Dermis microvascular lymphatic vessel endothelial cell (primary cell): ENCODE measurements around the gene KLRF2. TPM values are rescaled to one million over a fixed set of nuclear protein-coding genes. Genes with fewer than 3 reads are reported as not detected.

Experiments
- DNase-seq, 2 donors: peaks; one replicate each; pipeline versions ENCODE4 v3.0.0 to v3.0.0-alpha.2; 2010; ENCODE audit warnings: low read depth in 2 of 2
- total RNA-seq: library from RNA; depleted of rRNA; stranded (reverse); fragments of >200 nt; gene quantifications from 2 replicates; pipeline ENCODE4 v1.2.1, GENCODE V29; 2014

KLRF2 gene
- total RNA-seq, 1 donor from 2014 or later = not detected

DNA sequence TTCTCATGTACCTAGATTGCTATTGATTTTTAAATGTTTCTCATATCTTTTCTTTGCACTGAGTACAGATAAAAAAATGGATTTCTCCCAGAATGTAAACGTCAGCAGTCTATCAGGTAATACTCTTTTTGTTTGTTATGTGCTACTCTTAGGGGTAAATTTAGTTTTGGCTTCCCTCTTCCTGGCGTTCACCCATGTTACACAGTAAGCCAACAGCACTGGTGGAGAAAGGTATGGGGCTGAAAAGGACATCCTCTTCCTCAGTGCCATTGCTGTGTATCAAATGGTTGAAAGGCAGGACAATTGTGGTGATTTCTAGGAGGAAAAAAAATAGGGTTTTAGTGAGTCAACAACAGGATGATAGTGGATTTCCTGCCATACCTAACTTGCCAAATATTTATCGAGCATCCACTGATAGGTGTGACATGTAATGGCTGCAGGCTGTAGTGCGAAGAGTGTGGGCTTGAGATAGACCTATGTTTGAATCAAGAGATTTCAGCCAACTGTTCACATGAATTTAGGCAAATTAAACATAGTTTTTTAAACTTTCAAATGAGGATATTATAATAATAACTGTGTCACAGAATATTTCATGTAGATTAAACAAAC is 7.5 kb downstream of the KLRF2 start:
- peak in 1 of 2 donors; percentile 22 for DNase-seq

DNA sequence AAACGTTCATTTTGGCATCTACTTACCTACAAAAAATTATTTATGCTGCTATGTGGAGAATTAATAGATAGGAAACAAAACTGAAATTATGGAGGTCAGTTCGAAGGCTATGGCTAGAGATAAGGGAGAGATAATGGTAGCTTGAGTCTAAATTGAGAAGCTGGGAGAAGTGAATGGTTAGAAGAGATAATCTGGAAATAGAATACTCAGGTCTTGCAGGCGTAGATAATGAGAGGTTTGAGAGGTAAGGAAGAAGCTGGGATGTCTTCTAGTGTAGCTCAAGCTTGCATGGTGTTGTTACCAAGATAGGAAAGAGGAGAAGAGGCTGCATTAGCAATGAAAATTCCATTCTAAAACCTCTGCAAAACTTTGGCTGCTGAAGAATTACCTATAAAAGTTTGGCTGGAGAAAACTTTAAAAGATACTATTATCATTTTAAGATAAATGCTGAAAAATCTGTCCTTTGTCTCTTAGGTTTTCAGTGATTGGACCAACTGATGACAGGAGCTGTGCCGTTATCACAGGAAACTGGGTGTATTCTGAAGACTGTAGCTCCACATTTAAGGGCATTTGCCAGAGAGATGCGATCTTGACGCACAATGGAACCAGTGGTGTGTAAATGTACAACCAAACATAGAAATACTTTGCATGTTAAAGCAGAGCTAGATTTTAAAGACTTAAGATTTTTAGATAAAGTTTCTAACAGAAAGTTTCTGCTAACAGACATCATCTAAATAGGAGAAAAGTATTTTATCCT is 14.1 kb downstream of the KLRF2 start:
- DNase-seq = no peak

DNA sequence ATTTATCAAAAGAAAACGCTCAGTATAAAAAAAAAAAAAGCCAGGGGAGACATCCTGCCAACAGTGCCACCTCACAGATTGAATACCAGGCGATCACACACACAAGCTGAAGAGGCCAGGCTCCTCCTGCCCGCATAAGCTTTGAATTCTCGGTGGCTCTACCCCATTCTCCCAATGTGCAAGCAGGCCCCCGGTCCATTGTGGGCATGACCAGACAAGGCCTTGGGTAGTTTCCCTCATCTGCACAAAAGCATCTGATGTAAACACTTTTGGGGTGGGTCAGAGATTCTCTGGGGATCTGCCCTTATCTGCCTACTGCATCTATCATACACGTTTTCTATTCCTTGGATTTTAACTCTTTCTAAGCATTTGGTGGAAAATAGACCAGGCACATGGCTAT is 16.2 kb downstream of the KLRF2 start:
- no peak for DNase-seq

DNA sequence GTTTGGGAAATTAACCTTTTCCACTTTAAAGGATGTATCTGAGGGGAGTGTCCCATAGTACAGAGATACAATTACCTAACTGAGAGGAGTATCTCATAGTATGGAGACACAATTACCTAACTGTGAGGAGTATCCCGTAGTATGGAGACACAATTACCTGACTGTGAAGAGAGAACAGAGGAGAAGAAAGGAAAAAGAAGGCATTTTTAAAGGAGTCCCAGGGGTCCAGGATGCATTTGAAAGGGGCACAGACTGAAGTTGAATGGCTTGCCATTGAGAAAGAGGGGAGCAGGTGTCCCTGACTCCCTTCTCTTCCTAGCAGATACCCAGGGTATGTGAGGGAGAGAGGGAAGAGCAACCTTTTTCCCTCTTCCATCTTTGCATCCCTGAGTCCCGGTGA is 17.9 kb downstream of the KLRF2 start:
- DNase-seq = no peak

DNA sequence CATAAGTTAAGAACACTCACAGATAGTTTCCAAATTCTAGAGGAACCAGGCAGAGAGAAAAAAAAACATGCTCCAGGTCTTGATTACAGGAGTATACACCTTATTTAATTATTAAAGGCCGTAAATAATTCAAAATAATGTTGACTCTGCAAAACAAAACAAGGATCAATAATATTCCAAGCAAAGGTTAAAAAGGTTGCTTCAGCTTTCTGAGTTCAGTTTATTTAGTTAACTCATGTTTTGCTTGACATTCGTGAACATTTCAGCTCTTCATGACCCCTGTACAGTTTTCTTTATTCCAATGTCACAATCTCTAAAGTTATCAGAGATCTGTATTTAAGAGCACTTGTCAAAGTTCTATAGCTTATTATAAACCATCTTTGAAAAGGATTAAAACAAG is 19.6 kb downstream of the KLRF2 start:
- DNase-seq = no peak

DNA sequence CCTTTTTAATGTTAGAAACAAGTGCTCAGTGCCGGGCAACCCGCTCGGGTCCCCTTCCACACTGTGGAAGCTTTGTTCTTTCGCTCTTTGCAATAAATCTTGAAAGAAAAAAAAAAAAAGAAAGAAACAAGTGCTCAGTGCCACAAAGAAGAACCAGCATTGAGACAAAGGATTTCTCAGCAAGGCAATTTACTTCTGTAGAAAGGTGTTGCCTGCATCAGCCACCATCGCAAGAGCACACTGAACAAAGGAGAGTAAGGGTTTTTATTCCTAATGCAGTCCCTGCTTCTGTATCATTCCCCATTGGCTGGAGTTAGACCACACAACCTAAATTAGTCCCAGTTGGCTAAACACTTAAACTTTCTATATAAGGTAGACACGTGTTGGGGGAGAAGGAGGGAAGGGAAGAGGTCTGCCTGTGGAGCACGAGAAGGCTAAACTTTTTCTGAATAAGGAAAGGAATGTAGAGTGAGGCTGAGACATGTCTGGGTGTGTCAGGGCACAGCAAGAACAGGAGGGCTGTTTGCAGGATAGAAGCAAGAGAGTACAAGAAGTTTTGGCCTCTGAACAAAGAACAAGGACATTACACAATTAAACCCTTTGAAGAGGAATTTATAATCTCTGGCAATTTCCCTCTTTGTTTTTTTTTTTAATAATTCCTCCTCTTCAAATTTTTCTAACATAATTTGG is 21.4 kb downstream of the KLRF2 start:
- DNase-seq = no peak

DNA sequence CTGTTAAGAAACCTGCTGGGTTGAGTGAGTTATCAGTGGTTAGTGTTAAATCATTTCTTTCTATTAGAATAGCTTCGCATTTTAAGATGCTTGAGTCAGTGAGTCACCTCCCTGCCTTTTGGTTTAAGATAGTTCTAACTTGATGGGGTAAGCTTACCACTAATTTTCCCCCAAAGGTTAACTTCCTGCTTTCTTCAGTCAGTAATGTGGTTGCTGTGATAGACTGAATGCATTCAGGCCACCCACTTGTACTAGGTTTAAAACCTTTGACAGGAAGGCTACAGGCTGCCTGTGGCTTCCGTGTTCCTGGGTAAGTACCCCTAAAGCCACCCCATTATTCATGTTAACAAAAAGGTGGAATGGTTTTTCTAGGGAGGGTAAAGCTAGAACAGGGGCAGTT is 25.6 kb downstream of the KLRF2 start:
- no peak for DNase-seq

DNA sequence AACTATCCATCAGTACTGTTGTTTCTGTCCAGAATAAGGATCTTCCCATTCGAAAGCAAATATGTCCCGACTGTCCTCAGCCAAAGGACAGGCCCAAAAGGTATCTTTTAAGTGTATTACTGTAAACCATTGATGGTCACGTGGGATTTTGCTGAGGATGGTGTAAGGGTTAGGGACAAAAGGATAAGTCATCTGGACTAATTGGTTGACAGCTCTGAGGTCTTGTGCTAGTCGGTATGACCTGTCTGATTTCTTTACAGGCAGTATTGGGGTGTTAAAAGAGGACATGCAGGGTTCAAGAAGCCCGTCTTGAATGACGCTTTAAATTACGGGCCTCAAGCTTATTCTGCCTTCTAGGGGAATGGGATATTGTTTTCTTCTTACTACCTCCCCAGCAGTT is 26.5 kb downstream of the KLRF2 start:
- no peak for DNase-seq

DNA sequence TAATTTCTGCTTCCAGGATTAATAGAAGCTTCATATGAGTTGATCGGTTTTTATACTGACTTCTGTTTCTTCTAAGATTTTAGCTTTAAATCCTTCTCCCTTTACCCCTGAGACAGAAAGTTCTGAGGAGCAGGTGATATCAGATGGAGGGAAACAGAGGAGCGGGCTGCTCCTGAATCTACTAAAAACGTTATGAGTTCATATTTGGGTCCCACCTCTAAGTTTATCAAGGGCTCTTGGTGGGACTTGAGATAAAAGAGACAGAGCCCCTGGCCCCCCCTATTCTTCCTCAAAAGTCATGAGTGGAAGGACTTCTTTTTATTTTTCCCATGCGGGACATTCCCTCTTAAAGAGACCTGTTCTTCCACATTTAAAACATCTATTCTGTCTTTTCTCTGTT is 27.1 kb downstream of the KLRF2 start:
- no peak for DNase-seq

DNA sequence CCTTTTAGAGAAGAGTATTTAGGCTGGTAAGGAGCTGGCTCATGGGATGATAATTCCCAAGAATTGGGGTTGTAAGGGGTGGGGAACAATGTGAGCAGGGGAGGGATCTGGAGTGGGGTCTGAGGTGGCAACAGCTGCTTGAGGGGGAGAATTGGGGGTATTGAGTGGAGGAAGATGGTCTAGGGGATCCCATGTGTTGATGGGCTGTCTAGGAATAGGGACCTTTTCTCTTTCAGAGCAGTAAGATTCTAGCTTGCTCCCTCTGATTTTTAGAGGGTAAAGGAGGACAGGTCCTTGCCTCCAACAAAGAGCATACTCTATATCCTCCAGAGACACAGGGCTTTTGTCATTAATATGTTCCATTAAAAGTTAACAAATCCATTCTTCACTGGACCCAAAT is 28.4 kb downstream of the KLRF2 start:
- no peak for DNase-seq

DNA sequence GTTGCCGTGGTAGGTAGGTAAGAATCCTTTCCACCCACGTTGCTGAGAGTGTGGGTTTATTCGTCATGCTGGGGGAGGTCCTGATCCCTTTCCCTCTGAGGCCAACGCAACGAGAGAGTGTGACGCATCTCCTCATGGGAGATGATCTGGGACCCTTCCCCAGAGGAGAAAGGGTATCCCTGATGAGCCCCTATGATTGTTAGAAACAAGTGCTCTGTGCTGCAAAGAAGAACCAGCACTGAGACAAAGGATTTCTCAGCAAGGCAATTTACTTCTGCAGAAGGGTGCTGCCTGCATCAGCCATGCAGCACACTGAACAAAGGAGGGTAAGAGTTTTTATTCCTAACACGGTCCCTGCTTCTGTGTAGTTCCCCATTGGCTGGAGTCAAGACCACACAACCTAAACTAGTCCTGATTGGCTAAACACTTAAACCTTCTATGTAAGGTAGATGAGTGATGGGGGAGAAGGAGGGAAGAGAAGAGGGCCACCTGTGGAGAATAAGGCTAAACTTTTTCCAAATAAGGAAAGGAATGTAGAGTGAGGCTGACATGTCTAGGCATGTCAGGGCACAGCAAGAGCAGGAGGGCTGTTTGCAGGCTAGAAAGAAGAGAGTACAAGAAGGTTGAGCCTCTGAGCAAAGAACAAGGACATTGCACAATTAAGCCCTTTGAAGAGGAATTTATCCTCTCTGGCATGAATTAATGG is 29.6 kb downstream of the KLRF2 start:
- no peak for DNase-seq

DNA sequence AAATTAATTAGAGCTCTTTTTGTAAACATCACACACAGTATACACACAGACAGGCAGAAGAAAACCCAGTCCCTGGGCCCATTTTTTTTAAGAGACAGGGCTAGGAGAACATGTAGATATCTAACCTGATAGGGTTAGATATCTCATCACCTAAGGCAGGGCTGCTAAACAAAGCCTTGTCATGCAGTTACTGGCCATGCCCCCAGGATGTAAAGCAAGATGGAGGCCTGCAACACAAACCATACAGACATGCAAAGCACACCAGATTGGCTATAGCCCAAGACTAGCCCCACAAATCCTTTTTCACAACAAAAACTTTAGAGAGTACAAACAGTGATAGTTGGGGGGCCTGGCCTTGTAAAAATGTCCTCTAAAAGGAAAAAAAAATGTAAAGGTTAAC is 30.4 kb downstream of the KLRF2 start:
- DNase-seq = no peak

DNA sequence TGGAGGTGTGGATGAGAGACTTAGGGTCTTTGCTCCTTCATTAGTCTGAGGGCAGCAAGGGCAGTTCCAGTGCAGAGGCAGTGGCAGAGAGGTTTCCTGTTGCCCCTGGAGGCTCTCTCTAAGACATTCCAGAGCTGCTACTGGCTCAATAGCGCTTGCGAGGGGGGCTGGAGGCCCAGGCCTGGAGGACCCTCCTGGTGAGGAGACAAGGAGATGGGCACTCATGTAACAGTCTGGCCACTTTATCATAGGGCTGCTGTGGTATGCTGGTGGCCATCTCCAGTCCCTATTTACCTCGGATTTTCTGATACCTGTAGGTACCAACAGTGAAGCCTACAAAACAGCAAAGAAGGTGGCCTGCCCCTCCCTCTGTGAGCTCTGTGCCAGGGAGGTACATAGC is 38.2 kb downstream of the KLRF2 start:
- no peak for DNase-seq

DNA sequence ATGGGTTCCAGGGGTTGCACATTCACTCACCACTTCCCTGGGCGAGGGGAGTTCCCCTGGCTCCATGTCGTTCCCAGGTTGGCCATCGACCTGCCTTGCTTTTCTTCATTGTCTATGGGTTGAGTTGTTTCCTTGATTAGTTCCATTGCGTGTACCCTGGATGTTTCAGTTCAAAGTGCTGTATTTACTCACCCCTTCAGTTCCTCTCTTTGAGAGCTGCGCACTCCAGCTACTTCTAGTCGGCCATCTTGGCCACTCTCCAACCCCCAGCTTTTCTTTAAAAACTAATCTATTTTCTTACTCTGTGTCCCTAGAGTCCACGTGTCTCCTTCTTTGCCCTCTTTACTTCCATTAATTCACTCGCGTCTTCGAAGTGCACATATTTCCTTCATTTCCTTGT is 39.2 kb downstream of the KLRF2 start:
- no peak for DNase-seq

DNA sequence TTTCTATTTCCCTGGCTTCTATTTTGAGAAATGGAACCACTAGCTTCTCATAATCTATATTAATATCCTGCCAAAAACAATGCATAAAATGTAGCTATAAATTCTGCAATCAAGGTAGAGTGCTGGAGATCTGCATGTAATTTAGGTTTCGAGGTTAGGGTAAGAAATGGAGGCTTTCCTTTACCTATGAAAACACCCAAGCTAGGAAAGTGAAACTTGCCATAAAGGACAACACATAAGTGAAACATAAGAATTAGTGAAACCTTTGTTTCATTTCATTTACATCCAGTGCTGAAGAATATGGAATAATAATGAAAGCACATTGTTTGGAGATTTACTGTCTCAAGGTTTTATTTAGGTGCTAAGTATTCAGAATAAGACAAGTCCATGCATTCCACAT is 41.1 kb downstream of the KLRF2 start:
- DNase-seq = no peak

DNA sequence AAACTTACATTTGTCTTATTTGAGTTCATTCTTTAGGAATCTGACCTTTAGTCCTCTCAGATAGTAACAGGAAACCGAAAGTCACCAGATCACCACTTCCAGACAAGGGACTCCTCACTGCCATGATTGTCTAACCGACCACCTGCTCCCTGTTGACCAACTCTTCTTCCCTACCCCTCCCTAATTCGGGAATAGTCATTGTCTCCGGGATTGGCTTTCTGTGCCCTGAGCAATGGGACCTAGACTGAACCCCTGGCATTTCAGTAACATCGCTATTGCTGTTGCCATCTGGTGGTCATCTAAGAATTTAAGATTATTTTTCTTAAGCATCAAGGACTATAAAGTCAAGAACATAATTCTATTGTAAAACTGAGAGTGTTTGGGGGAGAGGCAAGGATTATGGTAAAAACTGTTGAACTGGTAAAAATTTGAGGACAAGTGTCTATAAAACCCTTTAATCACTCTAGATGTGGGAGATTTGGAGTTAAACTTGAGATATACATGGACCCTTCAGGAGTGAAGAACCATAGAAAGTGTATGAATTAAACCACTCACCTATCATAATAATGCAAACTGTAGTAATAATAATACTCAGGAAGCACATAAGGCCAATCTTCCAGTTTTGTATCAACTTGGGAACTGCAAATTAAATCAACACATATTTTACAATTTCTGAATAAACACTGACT is 44.6 kb downstream of the KLRF2 start:
- DNase-seq = peak; percentile 36 to 58

DNA sequence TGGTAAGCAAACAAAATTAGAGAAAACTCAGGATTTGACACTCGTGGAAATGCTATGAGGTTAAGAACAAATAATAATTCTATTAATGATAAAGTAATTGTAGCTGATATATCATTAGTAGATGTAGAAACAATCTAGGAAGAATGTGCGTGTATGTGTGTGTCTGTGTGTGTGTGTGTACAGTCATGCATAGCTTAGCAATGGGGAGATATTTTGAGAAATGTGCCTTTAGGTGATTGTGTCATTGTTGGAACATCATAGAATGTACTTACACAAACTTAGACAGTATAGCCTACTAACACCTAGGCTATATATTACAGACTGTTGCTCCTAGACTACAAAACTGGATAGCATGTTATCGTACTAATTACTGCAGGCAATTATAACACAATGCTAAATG is 45.6 kb downstream of the KLRF2 start:
- no peak for DNase-seq

DNA sequence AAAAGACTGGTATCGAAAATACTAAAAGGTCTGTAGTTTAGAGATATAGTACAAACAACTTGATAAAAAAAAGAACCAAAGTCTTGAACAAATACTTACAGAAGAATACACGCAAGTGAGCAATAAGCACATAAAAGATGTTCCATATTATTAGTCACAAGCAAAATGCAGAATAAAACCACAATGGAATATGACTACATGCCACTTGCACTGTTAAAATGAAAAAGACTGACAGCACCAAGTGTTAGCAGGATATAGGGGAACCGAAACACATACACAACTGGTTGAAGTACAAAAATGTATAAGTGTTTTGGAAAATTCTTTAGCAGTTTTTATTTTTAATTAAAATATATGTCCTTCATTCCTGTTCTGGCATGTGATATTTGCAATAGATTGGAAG is 47.3 kb downstream of the KLRF2 start:
- DNase-seq = no peak

DNA sequence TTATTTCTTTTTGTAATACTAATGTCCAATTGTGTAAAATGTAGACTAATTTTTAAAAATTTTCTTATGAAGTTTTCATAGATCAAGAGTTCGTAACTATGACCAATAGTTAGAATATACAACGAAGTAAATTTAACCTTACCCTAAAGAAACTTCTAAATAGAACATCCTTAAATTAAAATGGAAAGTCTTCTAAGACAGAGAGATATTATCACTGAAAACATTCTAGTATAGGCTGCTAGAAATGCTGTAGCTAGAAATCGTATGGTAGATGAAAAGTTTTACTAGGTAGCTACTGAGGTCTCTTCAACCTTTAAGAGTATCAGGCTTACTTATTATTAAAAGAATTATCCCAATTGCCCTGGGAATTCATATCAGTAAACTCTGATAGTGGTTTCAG is 50.0 kb downstream of the KLRF2 start:
- DNase-seq = no peak

DNA sequence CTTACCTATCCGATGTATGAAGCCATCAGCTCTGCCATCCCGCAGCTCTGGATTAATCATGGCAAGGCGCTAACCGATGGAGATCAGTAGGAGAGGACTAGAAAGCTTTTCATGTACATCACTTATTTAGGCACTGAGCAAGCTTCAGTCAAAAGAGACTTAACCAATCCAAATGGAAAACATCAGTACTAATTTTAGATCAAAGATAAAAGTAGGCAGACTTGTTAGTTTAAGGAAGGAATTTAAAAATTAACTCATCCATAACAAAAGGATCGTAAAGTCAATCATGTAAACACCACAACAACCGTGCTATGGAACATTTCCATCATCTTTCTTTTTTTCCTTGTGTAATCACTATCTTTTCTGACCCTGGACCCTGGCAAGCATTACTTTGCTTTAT is 51.0 kb downstream of the KLRF2 start, which contains the start of gene CLEC2A:
TSS of gene CLEC2A (minus strand) at position 101 of the 400 bp plus-strand sequence. CDS start at position 60, 41 bp downstream.
- no peak for DNase-seq

DNA sequence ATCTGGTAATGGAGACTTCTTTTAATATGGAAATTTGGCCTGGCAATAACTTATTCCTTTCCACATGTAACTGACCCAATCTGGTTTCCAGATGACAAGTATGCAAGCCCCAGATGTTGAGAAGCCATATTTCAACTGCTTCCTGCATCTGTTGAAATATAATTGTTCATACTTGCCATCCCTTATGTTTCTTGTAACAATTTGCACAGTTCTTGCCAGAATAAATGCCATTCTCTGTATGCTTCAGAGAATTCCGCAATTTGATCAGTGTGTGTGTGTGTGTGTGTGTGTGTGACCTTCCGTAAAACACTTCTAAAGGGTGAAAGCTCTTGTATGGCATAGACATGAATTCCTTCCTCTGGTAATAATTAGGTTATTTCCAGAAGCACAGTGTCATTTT is 52.7 kb downstream of the KLRF2 start:
- DNase-seq = no peak

DNA sequence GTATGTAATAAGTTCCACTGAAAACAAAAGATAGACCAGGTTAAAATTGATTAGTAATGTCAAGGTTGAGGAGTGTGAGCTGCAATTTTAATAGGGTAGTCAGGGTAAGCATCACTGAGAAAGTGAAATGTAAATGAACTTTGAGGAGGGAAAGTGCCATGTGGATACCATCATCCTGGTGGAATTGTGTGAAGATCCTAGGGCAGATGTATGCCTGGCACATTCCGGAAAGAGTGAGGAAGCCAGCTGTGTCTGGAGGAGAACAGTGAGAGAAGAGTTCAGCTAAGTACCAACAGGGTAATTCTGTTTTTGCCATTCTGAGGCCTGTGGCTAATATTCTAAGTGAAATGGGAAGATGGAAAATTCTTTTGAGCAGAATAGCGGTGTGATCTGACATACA is 53.7 kb downstream of the KLRF2 start:
- DNase-seq = no peak
